HEK293 (cell line): Measurements from ENCODE around the gene TMPRSS6.

Experiments used
- CTCF ChIP-seq: fragments of 450-650 bp; formaldehyde crosslinking; IDR thresholded peaks from 2 replicates; pipeline ENCODE4 v1.5.1; 2016; ENCODE audit warnings: missing biosample characterization, missing genetic modification characterization
- ELK4 ChIP-seq: IDR thresholded peaks from 2 replicates; pipeline ENCODE4 v1.6.1; 2011; ENCODE audit warnings: mild to moderate bottlenecking, low read depth, low read length, borderline replicate concordance
- TCF7L2 ChIP-seq: IDR thresholded peaks from 2 replicates; pipeline ENCODE4 v1.6.1; 2011; ENCODE audit warnings: low read depth, mild to moderate bottlenecking, inconsistent platforms, low read length, moderate library complexity, borderline replicate concordance
- ZBTB1 ChIP-seq: fragments of 450-650 bp; formaldehyde crosslinking; IDR thresholded peaks from 2 replicates; pipeline ENCODE4 v1.5.1; 2016; ENCODE audit warnings: missing biosample characterization, missing genetic modification characterization
- ZFP41 ChIP-seq: fragments of 450-650 bp; formaldehyde crosslinking; IDR thresholded peaks from 2 replicates; pipeline ENCODE4 v1.5.1; 2016; ENCODE audit warnings: missing biosample characterization, missing genetic modification characterization, borderline replicate concordance
- ZNF132 ChIP-seq: fragments of 450-650 bp; formaldehyde crosslinking; IDR thresholded peaks from 2 replicates; pipeline ENCODE4 v1.5.1; 2017; ENCODE audit warnings: missing biosample characterization, missing genetic modification characterization, borderline replicate concordance
- ZNF266 ChIP-seq: fragments of 450-650 bp; formaldehyde crosslinking; IDR thresholded peaks from 2 replicates; pipeline ENCODE4 v1.5.1; 2016; ENCODE audit warnings: missing biosample characterization, missing genetic modification characterization, low read depth
- ZNF311 ChIP-seq: fragments of 450-650 bp; formaldehyde crosslinking; IDR thresholded peaks from 2 replicates; pipeline ENCODE4 v1.5.1; 2017; ENCODE audit warnings: missing biosample characterization, missing genetic modification characterization, borderline replicate concordance
- ZNF394 ChIP-seq: fragments of 450-650 bp; formaldehyde crosslinking; IDR thresholded peaks from 2 replicates; pipeline ENCODE4 v1.5.1; 2016; ENCODE audit warnings: missing biosample characterization, missing genetic modification characterization, mild to moderate bottlenecking, moderate library complexity, borderline replicate concordance
- ZNF707 ChIP-seq: fragments of 450-650 bp; formaldehyde crosslinking; IDR thresholded peaks from 2 replicates; pipeline ENCODE4 v1.5.1; 2016; ENCODE audit warnings: missing biosample characterization, missing genetic modification characterization
- ZNF76 ChIP-seq: fragments of 450-650 bp; formaldehyde crosslinking; IDR thresholded peaks from 2 replicates; pipeline ENCODE4; 2016; ENCODE audit warnings: low read depth, missing biosample characterization, missing genetic modification characterization, borderline replicate concordance
- TF ChIP-seq, protein P1 (sequence below): fragments of 450-650 bp; formaldehyde crosslinking; IDR thresholded peaks from 2 replicates; pipeline ENCODE4 v1.5.1; 2016; ENCODE audit warnings: missing biosample characterization, missing genetic modification characterization
- TF ChIP-seq, protein P2 (sequence below): fragments of 450-650 bp; formaldehyde crosslinking; IDR thresholded peaks from 2 replicates; pipeline ENCODE4 v1.5.1; 2016; ENCODE audit warnings: missing biosample characterization, missing genetic modification characterization, low read depth
- TF ChIP-seq, protein P3 (sequence below): fragments of 450-650 bp; formaldehyde crosslinking; IDR thresholded peaks from 2 replicates; pipeline ENCODE4 v1.5.1; 2016; ENCODE audit warnings: missing biosample characterization, missing genetic modification characterization, low read depth

GRCh38 chr22:37075046-37075445, 34.5 kb downstream of the TMPRSS6 start:
- TF ChIP-seq, protein P1, sequence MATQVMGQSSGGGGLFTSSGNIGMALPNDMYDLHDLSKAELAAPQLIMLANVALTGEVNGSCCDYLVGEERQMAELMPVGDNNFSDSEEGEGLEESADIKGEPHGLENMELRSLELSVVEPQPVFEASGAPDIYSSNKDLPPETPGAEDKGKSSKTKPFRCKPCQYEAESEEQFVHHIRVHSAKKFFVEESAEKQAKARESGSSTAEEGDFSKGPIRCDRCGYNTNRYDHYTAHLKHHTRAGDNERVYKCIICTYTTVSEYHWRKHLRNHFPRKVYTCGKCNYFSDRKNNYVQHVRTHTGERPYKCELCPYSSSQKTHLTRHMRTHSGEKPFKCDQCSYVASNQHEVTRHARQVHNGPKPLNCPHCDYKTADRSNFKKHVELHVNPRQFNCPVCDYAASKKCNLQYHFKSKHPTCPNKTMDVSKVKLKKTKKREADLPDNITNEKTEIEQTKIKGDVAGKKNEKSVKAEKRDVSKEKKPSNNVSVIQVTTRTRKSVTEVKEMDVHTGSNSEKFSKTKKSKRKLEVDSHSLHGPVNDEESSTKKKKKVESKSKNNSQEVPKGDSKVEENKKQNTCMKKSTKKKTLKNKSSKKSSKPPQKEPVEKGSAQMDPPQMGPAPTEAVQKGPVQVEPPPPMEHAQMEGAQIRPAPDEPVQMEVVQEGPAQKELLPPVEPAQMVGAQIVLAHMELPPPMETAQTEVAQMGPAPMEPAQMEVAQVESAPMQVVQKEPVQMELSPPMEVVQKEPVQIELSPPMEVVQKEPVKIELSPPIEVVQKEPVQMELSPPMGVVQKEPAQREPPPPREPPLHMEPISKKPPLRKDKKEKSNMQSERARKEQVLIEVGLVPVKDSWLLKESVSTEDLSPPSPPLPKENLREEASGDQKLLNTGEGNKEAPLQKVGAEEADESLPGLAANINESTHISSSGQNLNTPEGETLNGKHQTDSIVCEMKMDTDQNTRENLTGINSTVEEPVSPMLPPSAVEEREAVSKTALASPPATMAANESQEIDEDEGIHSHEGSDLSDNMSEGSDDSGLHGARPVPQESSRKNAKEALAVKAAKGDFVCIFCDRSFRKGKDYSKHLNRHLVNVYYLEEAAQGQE (tag by site-specific recombination): no peak
- no peak for TF ChIP-seq ZNF266 (tag by site-specific recombination)
- no peak for TF ChIP-seq CTCF
- no peak for TF ChIP-seq ZBTB1 (tag by site-specific recombination)
- TF ChIP-seq ZFP41 (tag by site-specific recombination): no peak
- TF ChIP-seq ZNF394 (tag by site-specific recombination): no peak
- no peak for TF ChIP-seq ZNF76 (tag by site-specific recombination)
- TF ChIP-seq, protein P2, sequence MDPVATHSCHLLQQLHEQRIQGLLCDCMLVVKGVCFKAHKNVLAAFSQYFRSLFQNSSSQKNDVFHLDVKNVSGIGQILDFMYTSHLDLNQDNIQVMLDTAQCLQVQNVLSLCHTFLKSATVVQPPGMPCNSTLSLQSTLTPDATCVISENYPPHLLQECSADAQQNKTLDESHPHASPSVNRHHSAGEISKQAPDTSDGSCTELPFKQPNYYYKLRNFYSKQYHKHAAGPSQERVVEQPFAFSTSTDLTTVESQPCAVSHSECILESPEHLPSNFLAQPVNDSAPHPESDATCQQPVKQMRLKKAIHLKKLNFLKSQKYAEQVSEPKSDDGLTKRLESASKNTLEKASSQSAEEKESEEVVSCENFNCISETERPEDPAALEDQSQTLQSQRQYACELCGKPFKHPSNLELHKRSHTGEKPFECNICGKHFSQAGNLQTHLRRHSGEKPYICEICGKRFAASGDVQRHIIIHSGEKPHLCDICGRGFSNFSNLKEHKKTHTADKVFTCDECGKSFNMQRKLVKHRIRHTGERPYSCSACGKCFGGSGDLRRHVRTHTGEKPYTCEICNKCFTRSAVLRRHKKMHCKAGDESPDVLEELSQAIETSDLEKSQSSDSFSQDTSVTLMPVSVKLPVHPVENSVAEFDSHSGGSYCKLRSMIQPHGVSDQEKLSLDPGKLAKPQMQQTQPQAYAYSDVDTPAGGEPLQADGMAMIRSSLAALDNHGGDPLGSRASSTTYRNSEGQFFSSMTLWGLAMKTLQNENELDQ: no peak
- no peak for TF ChIP-seq ZNF707
- no peak for TF ChIP-seq ELK4
- TF ChIP-seq ZNF132 (tag by site-specific recombination): no peak
- TF ChIP-seq, protein P3, sequence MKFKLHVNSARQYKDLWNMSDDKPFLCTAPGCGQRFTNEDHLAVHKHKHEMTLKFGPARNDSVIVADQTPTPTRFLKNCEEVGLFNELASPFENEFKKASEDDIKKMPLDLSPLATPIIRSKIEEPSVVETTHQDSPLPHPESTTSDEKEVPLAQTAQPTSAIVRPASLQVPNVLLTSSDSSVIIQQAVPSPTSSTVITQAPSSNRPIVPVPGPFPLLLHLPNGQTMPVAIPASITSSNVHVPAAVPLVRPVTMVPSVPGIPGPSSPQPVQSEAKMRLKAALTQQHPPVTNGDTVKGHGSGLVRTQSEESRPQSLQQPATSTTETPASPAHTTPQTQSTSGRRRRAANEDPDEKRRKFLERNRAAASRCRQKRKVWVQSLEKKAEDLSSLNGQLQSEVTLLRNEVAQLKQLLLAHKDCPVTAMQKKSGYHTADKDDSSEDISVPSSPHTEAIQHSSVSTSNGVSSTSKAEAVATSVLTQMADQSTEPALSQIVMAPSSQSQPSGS: no peak
- TF ChIP-seq ZNF311 (tag by site-specific recombination): no peak
- TF ChIP-seq TCF7L2: no peak
